PFSK-1 (cell line): Measurements from ENCODE around the gene PMM1.

Experiments used
- FOXP2 ChIP-seq: optimal IDR thresholded peaks from 2 replicates; pipeline ENCODE3; 2011; ENCODE audit warnings: borderline replicate concordance, control low read depth, inconsistent platforms; ENCODE audit not compliant: insufficient read depth; ENCODE audit errors: extremely low read length, extremely low read depth
- POLR2AphosphoS5 ChIP-seq: IDR thresholded peaks from 2 replicates; pipeline ENCODE4 v1.6.1; 2012; ENCODE audit warnings: low read depth, mild to moderate bottlenecking, control low read depth, low read length, moderate library complexity
- REST ChIP-seq, 2 experiments: IDR thresholded peaks; 2 replicates each; pipeline versions ENCODE4 v1.6.1 to v1.8.0; 2011 to 2012; ENCODE audit warnings: low read depth in 2 of 2, low read length in 2 of 2, control low read depth in 1 of 2, inconsistent platforms in 1 of 2, mild to moderate bottlenecking in 1 of 2, moderate library complexity in 1 of 2; ENCODE audit not compliant: insufficient read depth in 1 of 2
- SIN3A ChIP-seq: IDR thresholded peaks from 2 replicates; pipeline ENCODE4 v1.6.1; 2012; ENCODE audit warnings: mild to moderate bottlenecking, low read length, moderate library complexity, borderline replicate concordance; ENCODE audit not compliant: insufficient read depth
- TAF1 ChIP-seq: IDR thresholded peaks from 2 replicates; pipeline ENCODE4 v1.6.1; 2012; ENCODE audit warnings: low read length, control low read depth, borderline replicate concordance; ENCODE audit not compliant: insufficient read depth

PMM1 gene

GRCh38 chr22:41562461-41562860 lies 27.2 kb downstream of the PMM1 start:
- TF ChIP-seq POLR2AphosphoS5: no peak
- TF ChIP-seq TAF1: no peak
- no peak for TF ChIP-seq FOXP2

- TF ChIP-seq SIN3A: no peak
- TF ChIP-seq POLR2AphosphoS5: no peak
- no peak for TF ChIP-seq TAF1
- TF ChIP-seq FOXP2: no peak
- TF ChIP-seq REST (IDR thresholded peaks at IDR 0.05; ENCODE audit: insufficient read depth in 1 of 2, low read depth in 2 of 2, low read length in 2 of 2): no peak
Measured at GRCh38 chr22:41561788-41562187, 27.9 kb downstream of the PMM1 start.

- TF ChIP-seq POLR2AphosphoS5: no peak
- TF ChIP-seq REST (IDR thresholded peaks at IDR 0.05; ENCODE audit: insufficient read depth in 1 of 2, low read depth in 2 of 2, low read length in 2 of 2): no peak
- TF ChIP-seq TAF1: no peak
- no peak for TF ChIP-seq SIN3A
- no peak for TF ChIP-seq FOXP2
Measured at GRCh38 chr22:41561335-41561734, 28.3 kb downstream of the PMM1 start.

- TF ChIP-seq FOXP2: no peak
- no peak for TF ChIP-seq SIN3A
- no peak for TF ChIP-seq POLR2AphosphoS5
- no peak for TF ChIP-seq TAF1
- TF ChIP-seq REST (IDR thresholded peaks at IDR 0.05; ENCODE audit: insufficient read depth in 1 of 2, low read depth in 2 of 2, low read length in 2 of 2): no peak
Measured at GRCh38 chr22:41560095-41560471, 29.6 kb downstream of the PMM1 start.

GRCh38 chr22:41557401-41558240 lies 32.0 kb downstream of the PMM1 start:
- no peak for TF ChIP-seq FOXP2
- TF ChIP-seq TAF1: no peak
- no peak for TF ChIP-seq REST (IDR thresholded peaks at IDR 0.05; ENCODE audit: insufficient read depth in 1 of 2, low read depth in 2 of 2, low read length in 2 of 2)
- TF ChIP-seq SIN3A: no peak
- peak; percentile 19; the same call in 1 of the 2 replicates for TF ChIP-seq POLR2AphosphoS5
